DMS79 treated with DMSO at 0.1 percent for 48 hours (cell line): ENCODE results near the gene CYB5A.

Experiments
- DNase-seq: peaks from one replicate; lab custom pipeline; 2025; lab: John Stamatoyannopoulos, UW

Gene CYB5A

DNA sequence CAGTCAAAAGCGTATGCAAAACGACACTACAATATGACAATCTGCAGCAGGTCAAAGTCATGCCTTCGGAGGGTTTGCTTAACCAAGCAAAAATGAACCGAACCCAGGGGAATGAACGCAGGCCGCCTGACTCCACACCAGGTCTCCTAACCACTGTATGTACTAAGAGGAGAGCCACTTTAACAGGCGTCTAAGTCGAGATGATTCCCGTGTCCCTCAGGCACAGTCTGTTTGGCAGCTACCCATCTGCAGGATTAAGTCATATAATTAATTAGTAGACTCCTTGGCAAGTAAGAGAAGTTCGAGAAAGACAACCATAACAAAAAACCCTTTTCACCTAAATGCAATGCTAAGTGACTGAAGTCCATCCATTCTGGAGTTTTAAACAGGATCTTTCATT lies 15.2 kb downstream of the CYB5A start:
- no peak for DNase-seq

DNA sequence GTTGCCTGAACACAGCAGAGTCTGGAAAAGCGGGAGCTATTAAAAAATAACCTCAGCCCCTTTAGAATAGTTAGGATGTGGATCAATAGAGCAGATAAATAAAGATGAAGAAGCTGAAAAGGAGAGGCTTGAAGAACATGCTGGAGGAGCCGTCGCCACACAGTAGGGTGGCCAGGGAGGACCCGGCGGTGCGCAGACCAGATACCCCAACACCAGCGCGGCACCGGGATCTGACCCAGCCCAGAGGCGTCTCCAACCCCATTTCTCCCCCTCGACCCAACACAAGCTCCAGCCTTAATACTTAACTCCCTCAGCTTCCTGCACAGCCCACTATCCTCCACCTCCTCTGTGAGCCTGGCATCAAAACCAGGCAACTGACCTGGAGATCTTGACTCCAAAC lies 16.0 kb downstream of the CYB5A start:
- no peak for DNase-seq

DNA sequence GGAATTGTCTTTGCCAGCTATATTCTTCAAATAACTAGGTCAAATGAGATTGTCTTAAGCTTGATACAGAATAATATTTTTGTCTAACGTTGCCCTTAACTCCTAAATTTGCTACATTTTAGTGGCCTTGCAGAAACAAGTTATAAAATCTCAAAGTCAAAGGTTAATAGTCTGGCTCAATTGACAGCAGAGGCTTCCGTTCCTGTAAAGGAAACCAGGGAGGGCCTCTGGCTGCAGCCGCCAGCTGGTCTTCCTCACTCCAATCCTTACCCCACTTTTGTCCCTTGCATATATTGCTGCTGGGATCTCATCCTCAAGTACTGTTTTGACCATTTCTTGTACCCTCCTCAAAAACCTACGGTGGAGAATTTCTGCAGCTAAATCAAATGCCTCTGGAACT lies 17.1 kb downstream of the CYB5A start:
- no peak for DNase-seq

DNA sequence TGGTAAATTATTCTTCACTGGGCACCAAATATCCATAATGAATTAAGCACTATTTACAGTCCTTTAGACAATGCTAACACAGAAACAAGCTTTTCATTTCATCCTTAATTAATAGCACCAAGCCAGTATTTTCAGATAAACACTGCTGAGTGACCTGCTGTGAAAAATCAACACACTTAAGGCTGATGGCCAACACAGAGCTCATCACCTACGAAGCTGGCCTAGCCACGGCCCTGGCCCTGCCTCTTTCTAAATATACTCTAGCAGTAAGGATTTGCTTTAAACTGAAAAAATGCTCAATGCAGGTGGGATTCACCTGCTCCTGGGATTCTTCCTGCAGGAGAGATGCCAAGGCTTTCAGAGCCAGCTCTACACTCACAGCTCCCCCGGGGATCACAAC lies 18.4 kb downstream of the CYB5A start:
- DNase-seq: no peak

DNA sequence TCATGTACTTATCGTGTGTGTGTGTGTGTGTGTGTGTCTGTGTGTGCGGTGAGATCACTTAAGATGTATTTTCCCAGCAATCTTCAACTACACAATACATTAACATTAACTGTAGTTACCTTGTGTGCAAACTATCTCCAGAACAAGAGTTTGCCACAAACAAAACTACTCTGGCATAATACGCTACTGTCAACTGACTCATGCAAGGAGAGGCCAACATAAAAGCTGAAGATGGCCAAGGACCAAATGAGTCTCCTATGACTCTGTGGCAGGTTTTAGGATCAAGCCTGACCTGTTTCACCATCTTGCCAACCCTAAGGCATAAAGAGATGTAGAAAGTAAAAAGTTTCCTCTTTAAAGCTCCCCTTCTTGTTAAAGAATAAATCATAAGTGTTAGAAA lies 20.1 kb downstream of the CYB5A start:
- no peak for DNase-seq

DNA sequence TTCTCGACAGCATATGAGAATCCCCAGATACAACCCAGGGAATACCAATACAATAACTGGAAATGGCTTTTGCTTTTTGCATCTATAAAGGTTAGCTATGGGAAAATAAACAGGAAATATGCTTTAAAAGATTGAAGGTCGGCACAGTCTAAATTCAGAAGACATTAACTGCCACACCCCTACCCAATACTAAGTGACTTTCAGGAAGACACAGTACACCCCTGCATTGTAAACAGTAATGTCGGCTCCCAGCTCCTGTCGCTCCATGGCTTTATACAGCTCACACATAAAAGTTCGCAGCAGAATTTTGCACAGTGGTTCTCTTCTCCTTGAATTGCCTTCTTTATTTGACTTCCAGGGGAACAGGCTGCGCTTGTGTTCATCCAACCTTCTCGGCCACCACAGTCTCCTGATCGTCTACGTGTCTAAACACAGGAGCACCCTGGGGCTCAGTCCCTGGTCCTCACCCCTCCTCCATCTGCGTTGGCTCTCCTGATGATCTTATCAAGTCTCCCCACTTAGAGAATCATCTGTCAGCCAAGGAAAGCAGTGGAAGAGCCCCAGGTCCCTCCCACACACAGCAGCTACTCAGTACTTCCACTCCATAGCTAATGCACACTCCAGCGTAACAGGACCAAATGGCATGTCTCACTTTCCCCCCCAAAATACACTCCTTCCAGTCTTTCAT lies 22.7 kb downstream of the CYB5A start:
- no peak for DNase-seq

DNA sequence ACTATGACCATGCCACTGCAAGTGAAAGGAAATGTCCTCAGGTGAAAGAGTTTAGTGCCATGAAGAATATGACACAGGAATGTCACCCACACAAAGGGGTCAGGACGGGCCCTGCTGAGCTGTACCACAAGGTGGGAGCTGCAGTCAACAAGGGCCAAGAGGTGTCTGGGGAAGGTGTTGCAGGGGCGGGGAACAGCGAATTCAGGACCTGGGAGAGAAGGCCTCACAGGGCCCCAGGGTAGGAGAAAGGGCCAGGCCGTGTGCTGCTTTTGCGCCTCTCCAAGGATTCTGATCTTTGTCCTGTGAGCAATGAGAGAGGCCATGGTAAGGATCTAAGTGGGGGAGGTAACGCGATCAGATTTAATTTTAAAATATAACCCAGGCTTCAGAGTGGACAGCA lies 23.6 kb downstream of the CYB5A start:
- DNase-seq: no peak

DNA sequence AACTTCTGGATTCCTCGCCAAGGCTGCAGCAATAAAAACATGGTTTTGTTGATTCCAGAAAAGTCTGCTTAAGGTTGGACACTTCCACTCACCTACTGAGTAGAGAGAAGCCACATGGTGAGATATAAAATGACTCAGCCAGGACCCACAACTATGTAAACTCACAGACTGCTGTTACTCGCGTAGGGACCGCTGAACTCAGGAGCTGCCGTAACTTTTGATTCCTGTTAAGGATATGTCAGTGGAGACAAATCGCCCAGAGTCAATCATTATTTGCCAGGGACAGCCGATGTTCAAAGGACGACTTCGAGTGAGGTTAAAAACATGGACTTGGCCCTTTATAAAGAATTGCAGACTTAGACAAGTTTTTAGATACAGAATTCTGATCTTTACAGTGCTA lies 25.6 kb downstream of the CYB5A start:
- DNase-seq: no peak

DNA sequence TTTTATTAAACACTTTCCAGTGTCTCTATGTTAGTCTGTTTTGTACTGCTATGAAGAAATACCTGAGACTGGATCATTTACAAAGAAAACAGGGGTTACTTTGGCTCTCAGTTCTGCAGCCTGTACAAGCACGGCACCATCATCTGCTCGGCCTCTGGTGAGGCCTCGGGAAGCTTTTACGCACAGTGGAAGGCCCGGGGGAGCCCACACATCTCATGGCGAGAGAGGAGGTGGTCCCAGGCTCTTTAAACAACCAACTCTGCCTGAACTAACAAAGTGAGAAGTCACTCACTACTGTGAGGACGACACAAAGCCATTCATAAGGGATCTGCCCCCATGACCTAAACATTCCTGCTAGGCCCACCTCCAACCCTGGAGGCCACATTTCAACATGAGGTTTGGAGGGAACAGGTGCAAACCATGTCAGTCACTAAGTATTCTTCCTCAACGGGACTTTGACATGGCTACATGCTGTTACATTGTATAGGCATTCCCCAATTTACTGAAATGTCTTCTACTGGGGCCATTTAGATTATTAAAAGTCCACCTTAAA lies 26.1 kb downstream of the CYB5A start:
- no peak for DNase-seq

DNA sequence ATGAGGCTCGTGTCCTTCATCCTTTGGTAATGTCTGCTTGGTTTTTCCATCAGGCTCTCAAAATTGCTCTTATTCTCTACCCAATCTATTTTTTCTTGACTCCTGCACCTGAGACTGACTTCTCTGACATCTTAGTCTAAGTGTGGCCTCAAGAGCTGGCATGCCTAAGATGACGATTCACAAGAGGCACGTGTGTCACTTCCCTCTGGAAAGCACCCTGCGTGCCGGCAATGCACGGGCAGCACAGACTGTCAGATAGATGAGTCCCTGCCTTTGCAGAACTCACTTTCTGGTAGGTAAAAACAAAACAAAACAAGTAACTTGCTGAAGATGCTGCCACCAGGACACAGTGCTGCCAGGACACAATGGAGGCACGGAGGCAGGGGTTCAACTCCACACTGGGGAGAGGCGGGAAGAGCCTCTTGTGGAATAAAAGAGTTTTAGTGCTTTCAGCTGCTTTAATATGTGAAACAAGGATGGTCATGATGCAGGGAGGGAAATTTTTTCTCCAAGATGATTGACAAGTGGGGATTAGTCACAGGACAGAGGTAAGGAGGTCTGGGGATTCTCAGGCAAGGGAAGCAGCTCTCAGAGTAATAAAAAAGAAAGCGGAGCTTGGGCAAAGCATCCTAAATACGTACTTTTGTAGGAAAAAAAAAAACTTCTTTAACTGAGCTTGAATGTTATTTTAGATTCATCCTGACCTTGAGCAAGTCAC lies 27.3 kb downstream of the CYB5A start:
- no peak for DNase-seq

DNA sequence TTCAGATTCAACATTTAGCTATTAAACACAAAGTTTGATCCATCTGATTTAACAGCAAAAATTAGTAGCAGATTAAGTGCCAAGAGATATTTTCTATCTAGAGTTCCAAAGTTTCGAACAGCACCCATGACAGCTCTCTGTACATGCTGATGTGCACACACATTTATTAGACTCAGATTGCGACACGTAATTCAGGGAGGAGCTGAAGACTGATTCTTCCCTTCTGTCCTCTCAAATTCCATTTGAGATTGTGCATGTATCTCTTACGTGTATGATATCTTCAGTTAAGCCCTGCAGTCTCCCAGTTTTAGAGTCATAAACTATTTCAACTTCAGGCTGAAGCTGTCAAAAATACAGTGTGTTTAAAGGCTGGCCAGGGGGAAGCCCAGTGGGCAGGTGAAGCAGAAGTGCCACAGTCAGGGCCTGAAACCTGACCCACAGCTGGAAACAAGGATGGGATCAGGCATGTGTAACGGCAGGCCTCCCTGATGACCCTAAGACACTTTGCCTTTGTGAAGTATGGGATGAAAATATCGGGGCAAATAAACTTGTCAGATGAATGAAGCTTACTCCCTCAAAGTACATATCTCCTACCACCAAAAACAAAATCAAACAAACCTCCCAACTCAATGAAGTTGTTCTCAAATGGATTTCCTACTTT lies 30.6 kb downstream of the CYB5A start:
- DNase-seq: no peak

DNA sequence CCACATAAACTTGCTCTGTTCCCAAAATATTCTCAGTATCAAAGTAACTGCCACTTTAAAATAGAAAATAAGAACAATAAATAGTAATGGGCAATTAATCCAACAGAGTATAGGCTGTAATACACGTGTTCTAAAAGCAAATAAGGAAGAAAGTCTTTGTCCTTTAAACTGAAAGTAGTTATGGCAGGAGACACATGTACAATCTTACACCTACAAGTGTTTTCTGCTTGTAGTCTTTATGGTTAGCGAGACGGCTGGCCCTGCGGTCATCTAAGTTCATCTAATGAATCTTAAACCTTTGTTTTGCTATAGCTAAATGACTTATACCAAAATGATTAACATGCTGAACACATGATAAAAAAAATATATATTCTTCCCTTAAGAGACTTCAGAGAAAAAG lies 32.4 kb downstream of the CYB5A start:
- no peak for DNase-seq

DNA sequence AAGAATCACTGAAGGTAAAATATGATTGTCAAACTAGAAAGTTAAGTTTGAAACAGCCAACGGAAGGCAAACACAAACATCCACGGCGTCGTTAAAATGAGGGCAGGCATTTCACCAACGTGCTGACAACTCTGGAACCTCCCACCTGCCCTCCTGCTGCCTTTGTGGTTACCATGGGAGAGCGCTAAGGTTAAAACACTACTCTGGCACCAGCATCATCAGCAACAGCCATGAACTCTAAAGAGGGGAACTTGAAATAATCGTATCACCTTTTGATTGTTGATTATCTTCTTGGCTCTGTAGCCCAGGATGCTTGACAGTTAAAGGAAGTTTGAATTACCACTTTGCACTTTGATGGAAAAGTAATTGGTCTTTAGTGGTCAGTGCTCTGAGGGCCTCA lies 34.7 kb downstream of the CYB5A start:
- DNase-seq: no peak

DNA sequence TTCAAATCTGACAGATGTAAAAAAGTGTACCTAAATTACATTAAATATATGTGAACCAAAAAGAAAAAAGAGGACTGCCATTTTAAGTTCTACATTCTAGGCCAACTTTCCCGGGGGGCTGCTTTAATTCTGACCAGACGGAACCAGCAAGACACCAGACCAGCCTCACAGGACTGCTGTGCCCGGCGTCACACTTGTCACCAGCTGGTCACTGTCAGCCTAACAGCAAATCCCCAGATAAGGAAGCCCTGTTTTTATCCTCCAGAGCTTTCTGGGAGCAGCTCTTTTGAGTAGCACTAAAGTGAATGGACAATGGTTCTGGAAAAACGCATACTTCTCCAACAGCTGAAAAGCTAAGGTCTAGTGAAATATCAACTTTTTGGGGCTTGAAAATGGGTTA lies 35.6 kb downstream of the CYB5A start:
- DNase-seq: no peak

DNA sequence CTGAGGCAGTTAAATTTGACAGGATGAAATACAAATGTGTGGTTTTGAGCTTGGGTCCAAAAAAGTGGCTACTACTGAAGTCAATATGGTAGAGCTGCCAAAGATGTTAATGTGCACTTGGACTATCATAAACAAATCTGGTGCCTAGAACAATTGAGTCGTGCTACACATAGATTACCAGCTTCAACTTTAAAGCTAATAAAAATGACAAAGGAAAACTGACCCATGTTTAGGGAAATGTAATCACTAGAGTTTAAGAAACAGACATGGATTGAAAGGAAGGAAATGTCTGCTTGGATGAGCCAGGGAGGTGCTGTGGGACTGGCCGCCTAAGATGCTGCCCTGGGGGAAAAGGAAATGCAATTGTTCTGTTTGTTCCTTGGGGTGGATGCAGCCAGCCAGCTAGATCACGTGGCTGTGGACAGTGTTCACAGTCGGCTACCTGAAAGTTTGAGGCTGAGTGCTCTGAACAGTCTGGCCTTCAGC lies 36.6 kb downstream of the CYB5A start:
- no peak for DNase-seq

DNA sequence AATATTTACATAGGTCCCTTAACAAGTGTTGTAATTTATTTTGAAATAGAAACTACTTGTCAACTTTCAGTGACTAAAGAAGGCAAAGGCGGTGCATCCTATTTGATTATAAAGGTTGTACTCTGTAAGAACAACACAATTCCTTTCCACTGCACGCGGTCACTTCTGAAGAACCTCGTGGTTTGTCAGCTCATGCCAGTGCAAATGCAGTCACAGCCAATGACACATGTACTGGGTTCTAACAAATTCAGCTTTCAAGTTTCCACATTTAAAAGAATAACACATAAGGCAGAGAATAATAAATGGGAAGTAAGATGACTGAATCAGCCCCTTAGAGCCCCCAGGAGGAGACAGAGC lies 39.7 kb downstream of the CYB5A start:
- no peak for DNase-seq

DNA sequence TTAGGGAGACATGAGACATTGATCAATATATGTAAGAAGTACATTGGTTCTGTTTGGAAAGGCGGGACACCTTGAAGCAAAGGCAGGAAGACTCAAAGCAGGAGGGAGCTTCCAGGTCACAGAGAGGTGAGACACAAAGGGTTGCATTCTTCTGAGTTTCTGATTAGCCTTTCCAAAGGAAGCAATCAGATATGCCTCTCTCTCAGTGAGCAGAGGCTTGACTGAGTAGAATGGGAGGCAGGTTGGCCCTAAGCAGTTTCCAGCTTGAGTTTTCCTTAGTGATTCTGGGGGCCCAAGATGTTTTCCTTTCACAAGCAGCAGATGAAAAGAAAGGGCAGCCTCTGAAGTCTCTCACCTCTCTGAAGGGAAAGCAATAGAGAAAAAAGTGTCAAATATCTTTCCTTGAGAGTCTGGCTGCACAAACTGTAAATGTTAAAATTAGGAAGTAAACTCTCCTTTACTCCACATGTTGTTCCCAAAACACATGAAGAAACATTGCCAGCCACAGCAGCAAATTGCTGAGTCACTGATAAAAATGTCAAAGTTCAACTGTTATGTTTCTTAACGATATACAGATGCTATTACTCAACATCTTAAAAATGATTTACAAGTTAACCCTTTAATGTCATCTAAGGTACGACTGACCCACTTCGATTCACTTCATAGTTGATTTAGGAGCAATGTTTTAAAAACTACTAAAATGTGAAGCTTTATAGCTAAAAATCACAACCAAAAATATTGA lies 40.3 kb downstream of the CYB5A start:
- DNase-seq: no peak

DNA sequence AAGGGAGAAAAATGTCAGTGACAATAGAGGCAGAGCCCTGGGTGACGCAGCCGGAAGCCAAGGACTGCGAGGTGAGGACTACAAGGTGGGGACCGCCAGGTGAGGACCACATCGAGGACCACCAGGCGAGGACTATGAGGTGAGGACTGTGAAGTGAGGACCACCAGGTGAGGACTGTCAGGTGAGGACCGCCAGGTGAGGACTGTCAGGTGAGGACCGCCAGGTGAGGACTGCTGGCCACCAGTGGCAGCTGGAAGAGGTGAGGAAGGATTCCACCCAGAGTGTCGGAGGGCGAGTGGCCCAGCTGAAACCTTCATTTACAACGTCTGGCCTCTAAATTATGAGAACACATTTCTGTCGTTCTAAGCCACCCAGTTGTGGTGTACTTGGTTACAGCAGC lies 41.6 kb downstream of the CYB5A start:
- DNase-seq: no peak

DNA sequence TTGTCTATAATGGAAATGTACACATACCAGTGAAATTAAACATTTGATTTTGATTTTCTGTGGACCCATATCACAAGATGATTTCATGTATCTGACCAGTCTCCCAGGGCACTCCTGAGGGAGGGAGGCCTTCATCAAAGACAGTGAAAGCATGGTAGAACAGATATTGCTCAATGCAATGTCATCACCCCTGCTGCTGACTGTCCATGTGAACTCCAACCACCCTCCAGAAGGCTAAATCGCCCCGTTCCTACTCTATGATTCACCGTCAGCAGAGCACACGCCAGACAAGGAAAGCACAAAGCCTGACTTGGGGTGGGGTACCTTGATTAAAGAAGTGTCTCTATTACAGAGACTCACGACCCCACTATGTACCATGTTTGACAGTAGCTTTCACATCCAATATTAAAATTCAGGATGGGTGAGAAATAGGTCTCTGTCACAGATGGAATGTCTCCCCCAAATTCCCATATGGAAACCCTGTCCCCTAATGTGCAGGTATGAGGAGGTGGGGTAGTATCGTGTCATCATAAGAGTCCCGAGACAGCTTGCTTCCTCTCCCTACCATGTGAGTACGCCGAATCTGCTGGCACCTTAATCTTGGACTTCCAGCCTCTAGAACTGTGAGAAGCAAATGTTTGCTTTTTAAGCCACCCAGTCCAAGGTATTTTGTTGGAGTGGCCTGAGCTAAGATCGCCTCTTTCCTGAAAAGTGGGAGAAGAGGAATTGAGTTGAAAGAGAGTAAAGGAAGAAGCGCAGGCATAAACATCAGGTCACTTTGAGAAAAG lies 42.4 kb downstream of the CYB5A start:
- DNase-seq: no peak

DNA sequence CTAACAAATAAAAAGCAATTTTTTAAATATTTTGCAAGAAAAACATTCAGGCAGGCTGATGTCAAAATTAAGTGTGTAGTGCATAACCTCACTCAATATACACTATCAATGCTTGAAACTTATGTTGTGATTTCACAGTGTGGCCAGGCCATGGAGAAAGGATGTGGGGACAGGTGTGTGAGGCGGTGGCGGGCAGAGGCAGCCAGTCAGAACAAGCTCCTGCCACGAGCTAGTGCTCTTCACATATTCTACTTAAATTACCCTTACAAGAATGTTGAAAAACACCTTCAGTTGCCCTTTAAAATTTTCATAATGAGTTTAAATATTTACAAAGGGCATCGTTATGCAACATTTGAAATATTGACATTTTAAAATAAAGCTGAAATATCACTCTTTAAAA lies 43.2 kb downstream of the CYB5A start:
- no peak for DNase-seq

DNA sequence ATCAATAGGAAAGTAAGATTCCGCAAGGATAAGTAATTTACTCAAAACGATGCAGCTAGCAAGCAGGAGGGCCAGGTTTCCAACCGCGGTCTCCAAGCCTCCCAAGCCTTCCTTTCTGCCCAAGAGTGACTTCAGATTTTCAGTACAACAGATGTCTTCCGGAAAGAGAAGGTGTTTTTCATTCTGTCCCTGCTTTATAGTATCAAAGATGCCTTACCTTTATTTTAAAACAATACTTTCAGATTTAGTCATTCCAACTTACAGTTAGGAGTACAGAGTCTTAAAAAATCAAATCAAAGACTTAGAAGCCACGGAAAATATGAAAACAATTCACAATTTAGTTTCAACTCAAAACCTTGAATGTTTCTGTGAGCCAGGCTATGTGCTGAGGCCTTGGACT lies 43.6 kb downstream of the CYB5A start:
- no peak for DNase-seq

DNA sequence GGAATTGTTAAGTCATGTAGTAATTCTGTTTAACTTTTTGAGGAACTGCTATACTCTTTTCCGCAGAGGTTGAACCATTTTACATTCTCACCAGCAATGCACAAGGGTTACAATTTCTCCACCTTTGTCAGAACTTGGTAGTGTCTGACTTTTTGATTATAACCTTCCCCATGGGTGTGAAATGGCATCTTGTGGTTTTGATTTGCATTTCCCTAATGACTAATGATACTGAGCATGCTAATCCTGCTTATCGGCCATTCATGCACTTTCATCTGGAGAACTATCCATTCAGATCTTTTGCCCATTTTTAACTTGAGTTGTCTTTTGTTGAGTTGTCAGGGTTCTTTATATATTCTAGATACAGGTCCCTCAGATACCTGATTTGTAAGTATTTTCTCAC lies 47.2 kb downstream of the CYB5A start:
- no peak for DNase-seq
